NCI-H2081 treated with DMSO at 0.1 percent for 48 hours (cell line): ENCODE measurements around the gene VPS39.

ENCODE experiments used
- DNase-seq: peaks from one replicate; lab custom pipeline; 2025; lab: John Stamatoyannopoulos, UW

The VPS39 gene

GRCh38 chr15:42201801-42202200, 6.3 kb downstream of the VPS39 start:
- no peak for DNase-seq

GRCh38 chr15:42199126-42199525, 9.0 kb downstream of the VPS39 start:
- DNase-seq: no peak

- no peak for DNase-seq
Measured at GRCh38 chr15:42198516-42198915, 9.6 kb downstream of the VPS39 start.

GRCh38 chr15:42194513-42194912, 13.6 kb downstream of the VPS39 start:
- DNase-seq: no peak

GRCh38 chr15:42193383-42193782, 14.7 kb downstream of the VPS39 start:
- no peak for DNase-seq

- DNase-seq: no peak
Measured at GRCh38 chr15:42191610-42192346, 16.3 kb downstream of the VPS39 start.

- DNase-seq: no peak
Measured at GRCh38 chr15:42190370-42190769, 17.7 kb downstream of the VPS39 start.

- no peak for DNase-seq
Measured at GRCh38 chr15:42185801-42186200, 22.3 kb downstream of the VPS39 start.

- no peak for DNase-seq
Measured at GRCh38 chr15:42184736-42185135, 23.4 kb downstream of the VPS39 start.

GRCh38 chr15:42184296-42184695, 23.8 kb downstream of the VPS39 start:
- DNase-seq: no peak

GRCh38 chr15:42182961-42183360, 25.1 kb downstream of the VPS39 start:
- no peak for DNase-seq

- no peak for DNase-seq
Measured at GRCh38 chr15:42182328-42182886, 25.7 kb downstream of the VPS39 start.

GRCh38 chr15:42178056-42178455, 30.0 kb downstream of the VPS39 start:
- DNase-seq: no peak

GRCh38 chr15:42175671-42176070, 32.4 kb downstream of the VPS39 start:
- no peak for DNase-seq

- DNase-seq: no peak
Measured at GRCh38 chr15:42172475-42172874, 35.6 kb downstream of the VPS39 start.

GRCh38 chr15:42171795-42172194, 36.3 kb downstream of the VPS39 start:
- DNase-seq: no peak

GRCh38 chr15:42171122-42171521, 37.0 kb downstream of the VPS39 start:
- no peak for DNase-seq

- DNase-seq: no peak
Measured at GRCh38 chr15:42166225-42166940, 41.7 kb downstream of the VPS39 start.

- DNase-seq: no peak
Measured at GRCh38 chr15:42165106-42165505, 43.0 kb downstream of the VPS39 start.

- no peak for DNase-seq
Measured at GRCh38 chr15:42163947-42164550, 44.1 kb downstream of the VPS39 start.

GRCh38 chr15:42163291-42163690, 44.8 kb downstream of the VPS39 start:
- DNase-seq: no peak

- DNase-seq: no peak
Measured at GRCh38 chr15:42160136-42160535, 48.0 kb downstream of the VPS39 start.
